T-helper 2 cell (primary cell): ENCODE data around the gene ERC2.

Experiments
- DNase-seq, 5 experiments: peaks; one replicate each; pipeline versions ENCODE4 v3.0.0 to v3.0.0-alpha.2; 2012 to 2022

ERC2 gene

GRCh38 chr3:56233742-56234141, 234.5 kb downstream of the ERC2 start:
- DNase-seq: no peak

DNA sequence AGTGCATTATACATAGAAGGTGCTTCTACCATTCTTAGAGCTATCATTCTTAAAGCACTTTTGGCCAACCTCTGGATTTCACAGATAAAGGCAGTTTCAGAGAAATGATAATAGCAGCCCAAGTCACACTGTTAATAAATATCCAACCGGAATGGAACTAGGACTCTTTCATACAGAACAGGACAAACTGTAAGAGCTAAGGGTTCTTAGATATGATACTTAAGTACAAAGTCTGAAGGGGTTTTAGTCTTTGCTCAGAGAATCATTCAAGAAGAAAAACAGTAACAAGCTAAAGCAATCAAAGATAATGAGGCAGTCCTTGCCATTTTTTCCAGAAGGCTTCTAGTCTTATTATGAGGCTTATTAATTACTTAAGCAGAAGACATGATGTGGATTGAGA, 239.0 kb downstream of the ERC2 start:
- no peak for DNase-seq

- no peak for DNase-seq
Observed at GRCh38 chr3:56222866-56223265, 245.4 kb downstream of the ERC2 start.

- no peak for DNase-seq
Observed at GRCh38 chr3:56219894-56220805, 248.1 kb downstream of the ERC2 start.

GRCh38 chr3:56209982-56210751, 258.1 kb downstream of the ERC2 start:
- DNase-seq: no peak

DNA sequence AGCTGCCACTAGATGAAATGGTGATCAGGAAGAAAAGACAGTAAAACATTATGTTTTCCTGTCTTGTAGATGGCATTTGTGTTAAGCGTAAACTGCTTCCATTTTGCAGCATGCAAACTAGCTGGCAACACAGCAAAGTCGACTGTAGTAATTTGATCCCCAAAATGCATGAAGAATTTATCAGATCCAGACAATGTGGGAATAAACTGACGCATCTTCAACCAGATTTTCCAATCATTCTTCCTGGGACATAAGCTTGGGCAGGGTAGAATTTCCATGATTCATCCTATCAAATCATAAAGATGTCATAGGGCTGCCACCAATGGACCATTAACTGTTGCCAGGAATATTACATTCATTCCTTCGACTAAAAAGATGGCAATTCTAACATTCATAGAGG, 260.3 kb downstream of the ERC2 start:
- DNase-seq: no peak

DNA sequence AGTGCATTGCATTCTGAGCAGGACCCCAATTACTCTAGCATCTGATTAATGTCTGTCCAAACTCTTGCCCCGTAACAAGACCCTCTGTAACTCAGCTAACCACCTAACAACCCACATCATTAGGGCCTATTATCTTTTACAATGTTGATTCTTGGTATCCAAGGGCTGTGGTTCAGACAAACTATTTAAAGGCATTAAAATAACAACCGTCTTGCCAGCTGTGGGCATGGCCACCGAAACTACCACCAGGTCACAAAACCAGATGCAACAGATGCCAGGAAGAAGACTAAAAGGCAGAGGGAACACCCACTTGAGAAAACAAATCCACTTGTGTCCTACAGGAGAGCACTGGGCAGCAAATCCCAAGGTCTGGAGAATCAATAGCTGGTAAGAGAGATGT, 262.9 kb downstream of the ERC2 start:
- no peak for DNase-seq

GRCh38 chr3:56202997-56203396, 265.3 kb downstream of the ERC2 start:
- no peak for DNase-seq

DNA sequence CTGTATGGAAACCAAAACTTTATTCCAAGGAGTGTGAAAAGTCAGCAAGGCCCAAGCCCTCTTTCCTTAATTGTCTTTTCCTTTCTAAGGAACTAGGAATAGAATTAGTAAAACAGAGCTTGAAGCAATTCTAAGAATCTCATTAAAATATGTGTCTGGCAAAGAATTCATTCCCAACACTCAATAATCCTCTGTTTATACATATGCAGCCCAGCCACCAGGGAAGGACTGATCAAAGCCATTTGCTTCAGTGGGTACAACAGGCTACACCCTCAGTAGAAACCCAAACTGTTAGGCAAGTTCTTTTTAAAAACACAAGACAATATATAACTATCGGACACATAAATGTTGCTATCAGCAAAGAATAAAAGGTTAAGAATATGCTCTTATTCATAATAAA, 266.9 kb downstream of the ERC2 start:
- no peak for DNase-seq

DNA sequence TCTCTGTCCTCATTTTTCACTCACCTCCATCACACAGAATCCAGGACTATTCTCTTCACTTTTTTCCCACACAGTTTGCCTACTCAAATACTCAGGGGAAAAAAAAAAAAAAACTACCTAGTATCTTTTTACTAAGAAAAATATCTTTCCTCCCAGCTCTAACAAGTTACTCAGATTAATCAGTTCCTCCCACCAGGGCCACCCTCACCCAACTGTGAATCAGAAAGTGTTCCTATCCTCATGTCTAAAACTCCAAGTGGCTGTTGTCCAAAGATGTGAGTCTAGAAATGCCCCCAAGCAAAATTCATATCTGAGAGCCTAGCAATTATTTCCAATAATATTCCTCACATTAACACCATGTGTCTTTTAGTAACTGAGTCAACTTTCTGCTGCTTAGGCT, 268.0 kb downstream of the ERC2 start:
- no peak for DNase-seq

DNA sequence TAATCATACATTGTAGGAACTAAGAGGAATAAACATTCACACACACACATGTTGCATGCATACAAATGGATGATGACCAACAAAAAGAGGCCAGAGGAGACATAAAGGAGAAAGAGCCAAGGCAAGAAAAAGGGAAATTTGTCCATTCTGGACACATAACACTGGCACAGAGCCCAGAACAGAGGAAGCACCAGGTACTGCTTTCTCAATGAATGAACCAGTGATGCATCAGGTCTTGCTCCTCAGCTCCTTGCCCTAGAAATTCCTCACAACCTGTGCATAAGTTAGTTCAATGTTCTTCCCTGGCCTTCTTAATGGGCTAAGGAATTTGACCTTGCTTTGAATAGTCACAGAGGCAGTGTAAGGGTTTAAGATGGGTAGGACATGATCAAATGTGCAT, 270.3 kb downstream of the ERC2 start:
- no peak for DNase-seq

GRCh38 chr3:56197259-56197965, 270.9 kb downstream of the ERC2 start:
- DNase-seq: no peak

- DNase-seq: no peak
Observed at GRCh38 chr3:56196700-56197099, 271.6 kb downstream of the ERC2 start.

DNA sequence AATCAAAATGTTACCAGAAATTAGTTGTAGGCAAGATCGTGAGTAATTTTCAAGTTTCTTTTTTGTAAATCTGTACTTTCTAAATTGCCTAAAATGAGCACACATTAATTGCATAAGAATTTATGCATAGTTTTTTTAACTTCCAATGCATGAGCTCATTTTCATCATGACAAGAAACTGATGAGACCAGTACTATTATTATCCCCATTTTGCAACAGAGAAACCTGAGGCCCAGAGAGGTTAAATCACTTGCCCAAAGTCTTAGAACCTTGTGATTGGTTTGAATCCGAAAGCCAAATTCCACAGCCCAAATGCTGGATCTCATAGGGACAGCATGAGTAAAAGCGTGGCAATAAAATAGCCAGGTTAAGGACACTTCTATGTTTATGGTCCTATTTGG, 274.7 kb downstream of the ERC2 start:
- DNase-seq: no peak

- no peak for DNase-seq
Observed at GRCh38 chr3:56192001-56192400, 276.3 kb downstream of the ERC2 start.

DNA sequence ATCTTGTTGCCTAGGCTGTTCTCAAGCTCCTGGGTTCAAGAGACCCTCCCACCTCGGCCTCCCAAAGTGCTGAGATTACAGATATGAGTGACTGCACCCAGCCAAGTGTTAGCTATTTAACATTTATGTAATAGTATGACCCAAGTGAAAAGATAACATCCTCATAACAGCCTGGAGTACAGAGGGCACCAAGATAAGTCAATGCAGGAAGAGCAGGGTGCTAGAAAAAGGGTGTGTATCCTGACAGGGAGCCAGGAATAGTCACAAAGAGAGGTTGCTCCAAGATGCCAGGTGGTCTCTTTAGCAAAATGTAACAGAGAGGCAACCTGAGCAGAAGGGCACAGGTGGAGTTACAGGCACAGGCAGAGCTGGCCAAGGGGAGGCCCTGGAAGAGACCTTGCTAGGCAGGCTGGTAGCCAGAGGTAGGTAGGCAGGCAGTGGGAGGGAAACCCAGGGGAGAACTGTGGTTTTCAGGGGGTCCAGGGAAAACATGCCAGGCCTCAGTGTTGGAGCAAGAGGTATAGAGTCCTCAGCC, 277.4 kb downstream of the ERC2 start:
- no peak for DNase-seq

- DNase-seq: no peak
Observed at GRCh38 chr3:56190130-56190529, 278.1 kb downstream of the ERC2 start.

DNA sequence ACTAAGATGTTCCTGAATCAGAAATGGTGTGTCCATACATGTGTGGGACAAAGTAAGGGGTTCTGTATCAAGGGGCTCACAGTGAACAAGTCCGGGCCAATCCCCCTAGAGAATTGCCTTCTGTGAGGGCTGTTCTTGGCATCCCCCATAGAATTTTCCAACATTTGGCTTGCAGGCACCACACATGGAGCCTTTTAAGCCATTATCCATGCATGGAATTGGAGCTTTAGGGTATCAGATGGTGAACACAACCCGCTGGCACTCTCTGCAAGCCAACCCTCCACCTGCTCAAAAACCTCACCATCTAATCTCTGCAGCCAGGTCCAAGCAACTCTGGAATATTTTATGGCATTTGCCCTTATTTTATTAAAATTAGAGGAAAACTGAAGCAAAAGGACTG, 278.7 kb downstream of the ERC2 start:
- no peak for DNase-seq

DNA sequence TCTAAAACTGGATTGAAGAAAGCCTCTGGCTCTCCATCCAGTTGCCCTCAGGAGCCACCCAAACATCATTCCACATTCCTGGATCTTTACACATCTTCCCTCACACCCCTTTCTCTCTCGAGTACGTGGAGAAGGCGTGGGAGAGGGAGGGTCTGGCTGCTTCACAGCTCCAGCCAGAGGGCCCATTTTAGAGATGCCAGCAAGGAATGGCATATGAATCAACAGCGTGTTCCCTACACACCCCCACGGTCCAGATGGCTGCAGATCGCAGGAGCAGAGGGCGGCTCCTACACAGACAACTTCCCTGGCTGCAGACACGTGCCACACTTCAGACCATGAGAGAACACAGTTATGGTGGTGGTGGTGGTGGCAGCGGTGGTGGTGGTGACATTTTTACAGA, 280.1 kb downstream of the ERC2 start:
- DNase-seq: no peak

DNA sequence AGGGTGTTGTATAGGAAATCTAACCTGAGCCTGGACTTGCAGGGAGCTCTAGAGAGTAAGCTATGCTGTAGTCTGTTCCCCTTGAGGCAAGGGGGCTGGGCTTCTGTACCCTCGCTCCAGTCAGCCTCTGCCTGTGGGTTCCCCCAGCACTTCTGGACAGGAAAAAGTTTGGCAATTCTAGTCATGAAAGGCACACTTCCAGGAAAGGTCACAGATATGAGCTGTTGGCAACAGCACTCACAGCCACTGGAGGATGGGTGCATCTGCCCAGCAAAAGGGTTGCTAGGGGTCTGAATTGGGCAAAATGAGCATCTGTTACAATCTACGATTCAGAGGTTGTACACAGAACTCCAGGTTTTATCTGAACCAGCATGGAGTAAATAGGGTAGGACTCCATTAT, 281.2 kb downstream of the ERC2 start:
- no peak for DNase-seq

- no peak for DNase-seq
Observed at GRCh38 chr3:56185827-56186226, 282.4 kb downstream of the ERC2 start.

DNA sequence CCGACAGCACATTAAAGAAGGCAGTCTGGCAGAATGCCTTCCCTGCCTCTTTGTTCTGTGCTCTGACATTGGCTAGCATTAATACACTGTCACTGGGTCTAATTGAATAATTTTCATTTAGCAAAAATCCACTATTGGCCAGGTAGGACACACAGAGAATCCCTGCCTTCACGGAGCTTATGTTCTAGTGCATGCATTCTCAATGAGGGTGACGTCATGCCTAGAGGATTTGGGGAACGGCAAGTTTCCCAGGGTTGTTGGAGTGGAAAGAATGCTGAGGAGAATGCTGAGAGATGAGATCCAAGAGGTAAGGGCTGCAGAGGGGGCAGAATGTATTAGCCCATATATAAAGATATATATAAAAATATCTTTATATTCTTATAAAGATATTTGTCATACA, 284.7 kb downstream of the ERC2 start:
- no peak for DNase-seq

DNA sequence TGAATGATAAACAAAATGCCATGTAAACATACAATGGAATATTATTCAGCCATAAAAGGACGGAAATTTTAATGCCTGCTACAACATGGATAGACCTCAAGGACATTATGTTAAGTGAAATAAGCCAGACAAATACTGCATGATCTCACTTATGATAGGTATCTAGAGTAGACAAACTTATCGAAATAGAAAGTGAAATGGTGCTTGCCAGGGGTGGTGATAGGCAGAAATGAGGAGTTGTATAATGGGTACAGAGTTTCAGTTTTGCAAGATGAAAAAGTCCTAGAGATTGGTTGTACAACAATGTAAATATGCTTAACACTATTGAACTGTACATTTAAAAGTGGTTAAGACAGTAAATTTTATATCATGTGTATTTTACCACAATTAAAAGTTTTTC, 287.8 kb downstream of the ERC2 start:
- DNase-seq: peak in 1 of 5 experiments; percentile 3
